ENCODE results near the gene ANKRD60. TPM values are rescaled to one million over a fixed set of nuclear protein-coding genes. Genes with fewer than 3 reads are reported as not detected.

Gene ANKRD60
- total RNA-seq, 2 experiments from 2014 or later: not detected

DNA sequence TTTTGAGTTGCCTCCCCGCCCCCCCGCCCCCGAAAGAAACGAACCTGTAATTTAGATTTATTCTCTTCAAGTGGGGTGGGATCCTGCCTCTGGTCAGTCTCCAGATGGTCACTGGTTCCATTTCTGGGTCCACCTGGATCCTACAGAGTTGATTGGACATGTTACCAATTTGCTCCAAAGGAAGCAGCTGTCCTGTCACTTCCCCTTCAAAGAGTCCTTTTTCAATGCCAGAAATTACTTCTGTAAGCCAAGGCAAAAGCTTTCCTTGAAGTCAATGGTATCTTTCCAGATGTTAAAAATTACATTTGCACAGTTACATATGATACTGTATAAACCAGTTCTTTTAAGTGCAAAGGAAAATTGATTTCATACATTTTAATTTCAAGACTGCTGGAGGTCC lies 12.0 kb upstream of the ANKRD60 start:
- H3K36me3 ChIP-seq (ENCODE audit: insufficient read depth, low read length): no peaks in the 10 kb centered on the region
- no peaks in the 10 kb centered on the region for H4K20me1 ChIP-seq (ENCODE audit: insufficient read depth, low read length)
- H3K4me1 ChIP-seq (ENCODE audit: insufficient read depth, low read length, poor library complexity, severe bottlenecking): no peaks in the 10 kb centered on the region
- intact Hi-C loops (cut with micrococcal nuclease; ENCODE audit: unreplicated experiment): no loop called here
- ChIA-PET POLR2A (interaction anchor here (0.9 kb wide), 1 partner anchor 148 kb away, joined by 3 read pairs; the partner anchor contains the start of gene VAPB), CTCF (ENCODE audit: unreplicated experiment) (no interaction called here)
- H3K9me3 ChIP-seq (ENCODE audit: low read length): no peaks in the 10 kb centered on the region
- H3K4me2 ChIP-seq (ENCODE audit: low read length): no peak overlapping the region
- H3K27ac ChIP-seq (ENCODE audit: low read depth, low read length, poor library complexity, severe bottlenecking): no peak overlapping the region
- no peaks in the 10 kb centered on the region for H3K79me2 ChIP-seq (ENCODE audit: insufficient read depth, low read depth, low read length)
- no peak overlapping the region for H2AFZ ChIP-seq (ENCODE audit: low read length)
- TF ChIP-seq EZH2phosphoT487 (IDR thresholded peaks at IDR 0.05; ENCODE audit: borderline replicate concordance, low read depth, low read length): no peak
- TF ChIP-seq, protein P1, sequence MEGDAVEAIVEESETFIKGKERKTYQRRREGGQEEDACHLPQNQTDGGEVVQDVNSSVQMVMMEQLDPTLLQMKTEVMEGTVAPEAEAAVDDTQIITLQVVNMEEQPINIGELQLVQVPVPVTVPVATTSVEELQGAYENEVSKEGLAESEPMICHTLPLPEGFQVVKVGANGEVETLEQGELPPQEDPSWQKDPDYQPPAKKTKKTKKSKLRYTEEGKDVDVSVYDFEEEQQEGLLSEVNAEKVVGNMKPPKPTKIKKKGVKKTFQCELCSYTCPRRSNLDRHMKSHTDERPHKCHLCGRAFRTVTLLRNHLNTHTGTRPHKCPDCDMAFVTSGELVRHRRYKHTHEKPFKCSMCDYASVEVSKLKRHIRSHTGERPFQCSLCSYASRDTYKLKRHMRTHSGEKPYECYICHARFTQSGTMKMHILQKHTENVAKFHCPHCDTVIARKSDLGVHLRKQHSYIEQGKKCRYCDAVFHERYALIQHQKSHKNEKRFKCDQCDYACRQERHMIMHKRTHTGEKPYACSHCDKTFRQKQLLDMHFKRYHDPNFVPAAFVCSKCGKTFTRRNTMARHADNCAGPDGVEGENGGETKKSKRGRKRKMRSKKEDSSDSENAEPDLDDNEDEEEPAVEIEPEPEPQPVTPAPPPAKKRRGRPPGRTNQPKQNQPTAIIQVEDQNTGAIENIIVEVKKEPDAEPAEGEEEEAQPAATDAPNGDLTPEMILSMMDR (conservative IDR thresholded peaks at IDR 0.05; ENCODE audit: low read length): no peak
- BruUV-seq (replicated peaks): no TSS peak
- no peaks in the 10 kb centered on the region for H3K9me2 ChIP-seq (ENCODE audit: insufficient read depth, low read length)
- no peak for DNase-seq (ENCODE audit: low spot score)
- no peak overlapping the region for H3K4me3 ChIP-seq (ENCODE audit: low read depth, low read length, poor library complexity, severe bottlenecking)

DNA sequence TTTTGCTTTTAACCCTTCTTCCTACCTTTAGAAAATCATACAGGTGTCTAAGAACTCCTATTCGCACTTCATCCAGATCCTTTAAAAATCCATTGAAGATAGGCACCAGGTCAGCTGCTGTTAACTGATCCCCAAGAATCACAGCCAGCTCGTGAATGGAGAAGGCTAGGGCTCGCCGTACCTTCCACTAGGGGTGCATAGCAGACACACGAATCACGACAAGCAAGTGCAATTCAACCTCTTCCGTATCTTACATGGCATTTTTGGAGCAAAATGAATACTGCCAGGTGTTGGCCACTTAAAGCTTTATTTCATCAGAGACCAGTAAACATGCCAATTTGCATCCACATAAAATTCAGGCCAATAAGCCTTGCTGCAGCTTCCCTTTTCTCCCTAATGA lies 10.8 kb upstream of the ANKRD60 start:
- intact Hi-C loops (cut with micrococcal nuclease; ENCODE audit: unreplicated experiment): loop anchor here (5.0 to 10.0 kb wide), 2 partner anchors 146 to 598 kb away; partner anchors contain the start of gene VAPB

DNA sequence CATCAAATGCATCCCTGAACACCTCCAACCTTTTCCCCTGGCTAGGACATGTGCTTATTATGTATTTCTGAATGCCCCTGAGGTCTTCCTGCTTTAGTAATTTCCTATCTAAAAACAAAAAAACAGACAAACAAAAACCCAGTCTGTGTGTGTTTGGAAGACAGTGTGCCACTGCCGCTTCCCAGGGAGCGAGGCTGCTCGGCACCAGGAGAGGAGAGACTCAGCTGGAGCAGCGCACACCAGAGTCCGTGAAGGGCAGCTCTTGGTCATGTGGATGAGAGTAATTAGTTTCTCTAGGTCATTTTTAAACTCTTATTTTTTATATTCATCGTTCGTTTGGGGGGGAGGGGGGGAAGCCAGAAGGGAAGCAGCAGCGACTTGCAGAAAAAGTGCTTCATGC lies 10.0 kb upstream of the ANKRD60 start:
- no peak overlapping the region for H3K27ac ChIP-seq (ENCODE audit: low read depth, low read length, poor library complexity, severe bottlenecking)
- no peaks in the 10 kb centered on the region for H4K20me1 ChIP-seq (ENCODE audit: insufficient read depth, low read length)
- no peaks in the 10 kb centered on the region for H3K9me2 ChIP-seq (ENCODE audit: insufficient read depth, low read length)
- no peaks in the 10 kb centered on the region for H3K9me3 ChIP-seq (ENCODE audit: low read length)
- no peak overlapping the region for H3K4me3 ChIP-seq (ENCODE audit: low read depth, low read length, poor library complexity, severe bottlenecking)
- no TSS peak for BruUV-seq (replicated peaks)
- TF ChIP-seq, protein P1 (conservative IDR thresholded peaks at IDR 0.05; ENCODE audit: low read length): no peak
- no peak for TF ChIP-seq EZH2phosphoT487 (IDR thresholded peaks at IDR 0.05; ENCODE audit: borderline replicate concordance, low read depth, low read length)
- POLR2A ChIA-PET: no interaction called here
- H3K36me3 ChIP-seq (ENCODE audit: insufficient read depth, low read length): no peaks in the 10 kb centered on the region
- CTCF ChIA-PET (ENCODE audit: unreplicated experiment): interaction anchor here (0.5 kb wide), 1 partner anchor 741 kb away, joined by 9 read pairs; no protein-coding TSS in a partner anchor
- no peak overlapping the region for H3K4me2 ChIP-seq (ENCODE audit: low read length)
- DNase-seq (ENCODE audit: low spot score): no peak
- no peak overlapping the region for H2AFZ ChIP-seq (ENCODE audit: low read length)
- H3K79me2 ChIP-seq (ENCODE audit: insufficient read depth, low read depth, low read length): no peaks in the 10 kb centered on the region
- no peaks in the 10 kb centered on the region for H3K4me1 ChIP-seq (ENCODE audit: insufficient read depth, low read length, poor library complexity, severe bottlenecking)
- intact Hi-C loops (cut with micrococcal nuclease; ENCODE audit: unreplicated experiment): loop anchor here (5.0 to 10.0 kb wide), 2 partner anchors 146 to 599 kb away; partner anchors contain the start of gene VAPB

More for the DNA sequence above, 10.8 kb upstream of the ANKRD60 start:
- TF ChIP-seq, protein P1 (conservative IDR thresholded peaks at IDR 0.05; ENCODE audit: low read length): no peak
- no peak for TF ChIP-seq EZH2phosphoT487 (IDR thresholded peaks at IDR 0.05; ENCODE audit: borderline replicate concordance, low read depth, low read length)
- H3K4me3 ChIP-seq (ENCODE audit: low read depth, low read length, poor library complexity, severe bottlenecking): no peak overlapping the region
- no peaks in the 10 kb centered on the region for H3K9me2 ChIP-seq (ENCODE audit: insufficient read depth, low read length)
- ChIA-PET POLR2A (no interaction called here), CTCF (ENCODE audit: unreplicated experiment) (no interaction called here)
- BruUV-seq (replicated peaks): no TSS peak
- H4K20me1 ChIP-seq (ENCODE audit: insufficient read depth, low read length): no peaks in the 10 kb centered on the region
- no peak overlapping the region for H2AFZ ChIP-seq (ENCODE audit: low read length)
- no peak for DNase-seq (ENCODE audit: low spot score)
- H3K27ac ChIP-seq (ENCODE audit: low read depth, low read length, poor library complexity, severe bottlenecking): no peak overlapping the region
- H3K9me3 ChIP-seq (ENCODE audit: low read length): no peaks in the 10 kb centered on the region
- H3K4me1 ChIP-seq (ENCODE audit: insufficient read depth, low read length, poor library complexity, severe bottlenecking): no peaks in the 10 kb centered on the region
- H3K79me2 ChIP-seq (ENCODE audit: insufficient read depth, low read depth, low read length): no peaks in the 10 kb centered on the region
- no peaks in the 10 kb centered on the region for H3K36me3 ChIP-seq (ENCODE audit: insufficient read depth, low read length)
- no peak overlapping the region for H3K4me2 ChIP-seq (ENCODE audit: low read length)
